Measurements from ENCODE around the gene PTPRO. TPM values are rescaled to one million over a fixed set of nuclear protein-coding genes. Genes with fewer than 3 reads are reported as not detected.

Gene PTPRO
- total RNA-seq, 1 experiment from 2014 or later, result 0.52 TPM

- Histone ChIP-seq H4K5ac (ENCODE audit: insufficient read length, low read depth, low read length) (no peak overlapping the region), H2BK5ac (ENCODE audit: insufficient read length, low read length) (no peak overlapping the region), H3K27me3 (ENCODE audit: insufficient read depth, low read length) (no peaks in the 10 kb centered on the region), H3K79me1 (ENCODE audit: insufficient read depth, low read depth, low read length, poor library complexity, severe bottlenecking) (no peaks in the 10 kb centered on the region), H3T11ph (ENCODE audit: low read length) (no peak overlapping the region), H3K4me1 (ENCODE audit: insufficient read depth, low read length) (no peaks in the 10 kb centered on the region), H3K9me3 (ENCODE audit: control insufficient read depth, low read depth, low read length) (no peaks in the 10 kb centered on the region), H2AFZ (ENCODE audit: low read length) (no peak overlapping the region), H2AK5ac (ENCODE audit: insufficient read length, low read length) (no peak overlapping the region), H4K91ac (ENCODE audit: insufficient read length, low read depth, low read length) (no peak overlapping the region), H2BK12ac (ENCODE audit: insufficient read length, low read depth, low read length) (no peak overlapping the region), H3K9ac (ENCODE audit: extremely low read depth, insufficient read length, low read length) (no peak overlapping the region), H3K14ac (ENCODE audit: insufficient read depth, low read length) (no peak overlapping the region), H4K20me1 (ENCODE audit: control insufficient read depth, insufficient read depth, insufficient read length) (no peaks in the 10 kb centered on the region), H3K18ac (ENCODE audit: insufficient read length, low read depth, low read length) (no peak overlapping the region), H2BK120ac (ENCODE audit: low read depth, low read length, poor library complexity, severe bottlenecking) (no peak overlapping the region), H2BK20ac (ENCODE audit: low read depth, low read length, poor library complexity, severe bottlenecking) (no peak overlapping the region), H3K27ac (ENCODE audit: insufficient read length, low read depth, low read length) (no peak overlapping the region), H2BK15ac (ENCODE audit: low read depth, low read length) (no peak overlapping the region), H3K56ac (ENCODE audit: insufficient read length, low read depth, low read length) (no peak overlapping the region), H3K4me2 (ENCODE audit: insufficient read depth, insufficient read length, low read length) (no peak overlapping the region), H3K23ac (ENCODE audit: insufficient read length, low read depth, low read length) (no peak overlapping the region), H3K79me2 (ENCODE audit: insufficient read depth, low read length) (no peaks in the 10 kb centered on the region), H3K23me2 (ENCODE audit: insufficient read length, low read depth, low read length, poor library complexity, severe bottlenecking) (no peaks in the 10 kb centered on the region), H3K4ac (ENCODE audit: low read depth, low read length) (no peak overlapping the region), H4K8ac (replicated peaks; ENCODE audit: insufficient read length, low read depth, low read length) (no peak overlapping the region)
- no peak for DNase-seq
- no peaks in the 10 kb centered on the region for H3K4me1 Mint-ChIP-seq
- no peak for TF ChIP-seq CTCF (conservative IDR thresholded peaks at IDR 0.05)
- peaks cover 9% of the 10 kb centered on the region for H3K27me3 Mint-ChIP-seq (ENCODE audit: low read depth)
- WGBS (ENCODE audit: extremely low coverage, insufficient read length, low lambda C conversion rate), result no CpG with 5 or more reads among the region's 5 CpGs
- no peak overlapping the region for H3K27ac Mint-ChIP-seq
- no peaks in the 10 kb centered on the region for H3K36me3 Mint-ChIP-seq (ENCODE audit: insufficient read depth in 1 of 3, low read depth in 3 of 3)
- H3K4me3 Mint-ChIP-seq, result no peak overlapping the region
- H3K9me3 Mint-ChIP-seq, result no peaks in the 10 kb centered on the region
Measured at GRCh38 chr12:15329891-15330290, 7.6 kb downstream of the PTPRO start.

Measured in H9 (cell line).